Caco-2 (cell line): ENCODE results near the gene ADAMTSL1. TPM values are rescaled to one million over a fixed set of nuclear protein-coding genes. Genes with fewer than 3 reads are reported as not detected.

Experiments used
- BruUV-seq: library from RNA; stranded (reverse); fragments of 400-500 nt; replicated peaks from 2 replicates; lab custom pipeline; 2021; lab: Mats Ljungman, UMichigan
- CTCF ChIA-PET: fragments of 300-600 bp; sonication (Branson Sonifier 250); formaldehyde crosslinking; loops from one replicate; lab custom pipeline; 2022; ENCODE audit warnings: antibody characterized with exemption; lab: Charles Lee
- POLR2A ChIA-PET: fragments of 300-600 bp; sonication (Branson Sonifier 250); formaldehyde crosslinking; loops from one replicate; lab custom pipeline; 2022; ENCODE audit warnings: antibody characterized with exemption; lab: Charles Lee
- DNase-seq, 2 experiments: peaks; one replicate each; pipeline versions ENCODE4 v3.0.0 to v3.0.0-alpha.2; 2020 to 2022
- H3K27me3 ChIP-seq: replicated peaks from 2 replicates; pipeline ENCODE4 v1.6.0; 2011; ENCODE audit warnings: low read length; ENCODE audit not compliant: control insufficient read depth, insufficient read depth
- H3K36me3 ChIP-seq: 2 replicates; pipeline ENCODE4 v1.5.1; 2011; ENCODE audit warnings: low read length; ENCODE audit not compliant: control insufficient read depth, insufficient read depth
- H3K4me1 ChIP-seq: fragments of 250-450 bp; sonication (Bioruptor Pico); 2 replicates; pipeline ENCODE4 v1.5.1; 2020; ENCODE audit warnings: mild to moderate bottlenecking
- H3K4me3 ChIP-seq: 2 replicates; pipeline ENCODE4 v1.5.1; 2011; ENCODE audit warnings: low read depth, mild to moderate bottlenecking, control low read depth, low read length
- H3K9me3 ChIP-seq: fragments of 250-450 bp; sonication (Bioruptor Pico); 2 replicates; pipeline ENCODE4 v1.5.1; 2020; ENCODE audit warnings: mild to moderate bottlenecking, moderate library complexity
- H3K27ac Mint-ChIP-seq: one replicate; pipeline ENCODE4 v1.8.0; 2022; ENCODE audit warnings: mixed read lengths; ENCODE audit not compliant: unreplicated experiment
- H3K27me3 Mint-ChIP-seq: one replicate; pipeline ENCODE4 v1.8.0; 2022; ENCODE audit warnings: mixed read lengths; ENCODE audit not compliant: insufficient read depth, unreplicated experiment
- H3K36me3 Mint-ChIP-seq: one replicate; pipeline ENCODE4 v1.8.0; 2022; ENCODE audit warnings: mild to moderate bottlenecking, mixed read lengths; ENCODE audit not compliant: insufficient read depth, unreplicated experiment
- H3K4me1 Mint-ChIP-seq: one replicate; pipeline ENCODE4 v1.8.0; 2022; ENCODE audit warnings: low read depth, mixed read lengths; ENCODE audit not compliant: unreplicated experiment
- H3K4me3 Mint-ChIP-seq: one replicate; pipeline ENCODE4 v1.8.0; 2022; ENCODE audit warnings: mild to moderate bottlenecking, moderate library complexity, mixed read lengths; ENCODE audit not compliant: unreplicated experiment
- H3K9me3 Mint-ChIP-seq: one replicate; pipeline ENCODE4 v1.8.0; 2022; ENCODE audit warnings: mixed read lengths; ENCODE audit not compliant: unreplicated experiment
- intact Hi-C: fragments of 100-400 bp; cut with micrococcal nuclease; formaldehyde crosslinking; loops from one replicate; pipeline ENCODE4 v1.10.0; 2022; ENCODE audit not compliant: unreplicated experiment
- total RNA-seq: library from RNA; stranded (reverse); gene quantifications from 2 replicates; pipeline ENCODE4 v1.2.3, GENCODE V29; 2022
- TF ChIP-seq, protein P1 (sequence below), 2 experiments: fragments of 200-600 bp in 1 of 2; IDR thresholded peaks; 1 replicate in 1 of 2; 2 replicates in 1 of 2; pipeline versions ENCODE4 v1.5.1 to v1.8.0; 2011 to 2022; ENCODE audit warnings: antibody characterized with exemption in 1 of 2, control low read depth in 1 of 2, inconsistent platforms in 1 of 2, low read depth in 1 of 2, low read length in 1 of 2, mild to moderate bottlenecking in 1 of 2, moderate library complexity in 1 of 2; ENCODE audit not compliant: insufficient read depth in 1 of 2, severe bottlenecking in 1 of 2, unreplicated experiment in 1 of 2

Gene ADAMTSL1
- total RNA-seq, 1 experiment from 2014 or later, result not detected

DNA sequence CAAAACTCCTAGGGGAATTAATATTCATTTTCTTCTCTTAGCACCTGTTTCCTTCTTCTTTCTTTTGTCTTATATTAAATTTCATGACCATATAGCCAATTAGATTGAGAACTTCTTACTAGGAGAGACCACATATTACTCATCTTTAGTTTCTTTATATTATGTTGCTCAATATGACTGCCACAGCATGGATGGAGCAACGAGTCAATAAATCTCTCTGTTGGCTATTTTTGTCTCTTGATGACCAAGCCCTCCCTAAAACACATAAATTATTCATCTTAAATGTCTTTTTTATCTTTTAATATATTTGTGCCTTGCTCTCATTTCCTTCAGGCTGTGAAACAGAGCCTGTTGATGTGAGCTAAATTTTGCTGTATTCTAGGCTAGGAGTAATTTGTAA is 123.0 kb downstream of the ADAMTSL1 start:
- Histone ChIP-seq H3K9me3 (no peaks in the 10 kb centered on the region), H3K27me3 (no peaks in the 10 kb centered on the region), H3K4me3 (no peak overlapping the region), H3K36me3 (no peaks in the 10 kb centered on the region), H3K4me1 (no peaks in the 10 kb centered on the region)
- no peaks in the 10 kb centered on the region for H3K36me3 Mint-ChIP-seq
- H3K27me3 Mint-ChIP-seq, result peaks cover 3% of the 10 kb centered on the region
- DNase-seq, result no peak
- BruUV-seq, result no TSS peak
- ChIA-PET POLR2A (no interaction called here), CTCF (no interaction called here)
- no peak overlapping the region for H3K4me3 Mint-ChIP-seq
- no peaks in the 10 kb centered on the region for H3K4me1 Mint-ChIP-seq
- TF ChIP-seq, protein P1, sequence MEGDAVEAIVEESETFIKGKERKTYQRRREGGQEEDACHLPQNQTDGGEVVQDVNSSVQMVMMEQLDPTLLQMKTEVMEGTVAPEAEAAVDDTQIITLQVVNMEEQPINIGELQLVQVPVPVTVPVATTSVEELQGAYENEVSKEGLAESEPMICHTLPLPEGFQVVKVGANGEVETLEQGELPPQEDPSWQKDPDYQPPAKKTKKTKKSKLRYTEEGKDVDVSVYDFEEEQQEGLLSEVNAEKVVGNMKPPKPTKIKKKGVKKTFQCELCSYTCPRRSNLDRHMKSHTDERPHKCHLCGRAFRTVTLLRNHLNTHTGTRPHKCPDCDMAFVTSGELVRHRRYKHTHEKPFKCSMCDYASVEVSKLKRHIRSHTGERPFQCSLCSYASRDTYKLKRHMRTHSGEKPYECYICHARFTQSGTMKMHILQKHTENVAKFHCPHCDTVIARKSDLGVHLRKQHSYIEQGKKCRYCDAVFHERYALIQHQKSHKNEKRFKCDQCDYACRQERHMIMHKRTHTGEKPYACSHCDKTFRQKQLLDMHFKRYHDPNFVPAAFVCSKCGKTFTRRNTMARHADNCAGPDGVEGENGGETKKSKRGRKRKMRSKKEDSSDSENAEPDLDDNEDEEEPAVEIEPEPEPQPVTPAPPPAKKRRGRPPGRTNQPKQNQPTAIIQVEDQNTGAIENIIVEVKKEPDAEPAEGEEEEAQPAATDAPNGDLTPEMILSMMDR (IDR thresholded peaks at IDR 0.05; ENCODE audit: insufficient read depth in 1 of 2, low read depth in 1 of 2, low read length in 1 of 2, severe bottlenecking in 1 of 2, unreplicated experiment in 1 of 2), result no peak
- intact Hi-C loops, result no loop called here
- H3K9me3 Mint-ChIP-seq, result peaks cover 9% of the 10 kb centered on the region
- no peak overlapping the region for H3K27ac Mint-ChIP-seq

DNA sequence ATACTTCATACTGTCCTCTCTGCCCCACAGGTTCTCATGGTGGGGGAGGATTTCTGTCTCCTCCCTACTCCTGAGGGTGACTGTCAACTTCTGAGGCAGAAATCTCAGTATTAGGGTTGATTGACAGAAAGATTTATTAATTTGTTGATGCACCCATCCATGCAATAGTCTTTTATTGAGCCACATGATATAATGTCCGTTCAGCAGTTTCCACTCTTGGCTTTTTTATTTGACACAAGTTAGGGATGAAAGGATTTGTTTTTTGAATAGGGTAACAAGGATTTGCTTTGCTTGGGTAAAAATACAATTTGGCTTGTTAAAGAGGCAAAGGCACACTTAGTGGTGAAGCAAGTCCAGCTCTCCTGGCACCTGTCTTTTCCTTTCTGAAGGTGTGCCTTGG is 125.0 kb downstream of the ADAMTSL1 start:
- no peak overlapping the region for H3K4me3 ChIP-seq
- Mint-ChIP-seq H3K27me3 (peaks cover 3% of the 10 kb centered on the region), H3K4me3 (no peak overlapping the region), H3K27ac (no peak overlapping the region), H3K9me3 (peaks cover 8% of the 10 kb centered on the region), H3K36me3 (no peaks in the 10 kb centered on the region), H3K4me1 (no peaks in the 10 kb centered on the region)
- no peaks in the 10 kb centered on the region for H3K9me3 ChIP-seq
- no peak for DNase-seq
- H3K36me3 ChIP-seq, result no peaks in the 10 kb centered on the region
- POLR2A ChIA-PET, result no interaction called here
- intact Hi-C loops, result no loop called here
- TF ChIP-seq, protein P1 (IDR thresholded peaks at IDR 0.05; ENCODE audit: insufficient read depth in 1 of 2, low read depth in 1 of 2, low read length in 1 of 2, severe bottlenecking in 1 of 2, unreplicated experiment in 1 of 2), result no peak
- no peaks in the 10 kb centered on the region for H3K27me3 ChIP-seq
- CTCF ChIA-PET, result no interaction called here
- BruUV-seq, result no TSS peak
- H3K4me1 ChIP-seq, result no peaks in the 10 kb centered on the region

DNA sequence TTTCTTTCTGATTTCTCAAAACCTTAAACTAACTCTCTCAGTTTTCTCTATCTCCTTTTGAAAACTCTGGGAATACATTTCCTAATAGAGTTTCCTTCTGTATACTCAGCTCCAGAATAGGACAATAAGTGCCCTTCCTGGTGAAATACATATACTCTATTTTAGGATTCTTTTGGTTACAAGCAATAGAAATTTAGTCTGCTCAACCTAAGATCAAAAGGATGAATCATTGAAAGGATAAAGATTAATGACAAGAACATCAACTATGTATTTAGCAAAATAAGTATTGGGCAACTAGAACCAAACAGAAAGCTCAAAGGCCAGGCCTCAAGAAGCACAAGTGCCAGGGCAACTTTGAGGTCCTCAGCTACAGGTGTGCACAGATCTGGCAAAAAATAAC is 127.1 kb downstream of the ADAMTSL1 start:
- TF ChIP-seq, protein P1 (IDR thresholded peaks at IDR 0.05; ENCODE audit: insufficient read depth in 1 of 2, low read depth in 1 of 2, low read length in 1 of 2, severe bottlenecking in 1 of 2, unreplicated experiment in 1 of 2), result no peak

More for the DNA sequence above, 127.1 kb downstream of the ADAMTSL1 start:
- no peaks in the 10 kb centered on the region for H3K36me3 ChIP-seq
- BruUV-seq, result no TSS peak
- H3K4me3 ChIP-seq, result no peak overlapping the region
- ChIA-PET CTCF (no interaction called here), POLR2A (no interaction called here)
- no peak for DNase-seq
- H3K36me3 Mint-ChIP-seq, result no peaks in the 10 kb centered on the region
- H3K9me3 Mint-ChIP-seq, result no peaks in the 10 kb centered on the region
- no peaks in the 10 kb centered on the region for H3K4me1 Mint-ChIP-seq
- no peaks in the 10 kb centered on the region for H3K27me3 Mint-ChIP-seq
- H3K9me3 ChIP-seq, result no peaks in the 10 kb centered on the region
- no peak overlapping the region for H3K27ac Mint-ChIP-seq
- no peaks in the 10 kb centered on the region for H3K27me3 ChIP-seq
- intact Hi-C loops, result no loop called here
- H3K4me1 ChIP-seq, result no peaks in the 10 kb centered on the region
- no peak overlapping the region for H3K4me3 Mint-ChIP-seq
